Breast epithelium (tissue), 4 donors: Measurements from ENCODE around the gene RIPK3. TPM values are rescaled to one million over a fixed set of nuclear protein-coding genes. Genes with fewer than 3 reads are reported as not detected.

ENCODE experiments used
- DNase-seq, 2 donors: peaks; one replicate each; pipeline ENCODE4 v3.0.0-alpha.2; 2019; ENCODE audit warnings: low spot score in 2 of 2
- H3K27ac ChIP-seq, 2 donors: fragments of 200-600 bp; sonication (generic) in 1 of 2; one replicate each; pipeline ENCODE4 v1.5.1; 2016 to 2019; ENCODE audit warnings: mild to moderate bottlenecking in 1 of 2
- H3K27me3 ChIP-seq, 2 donors: fragments of 200-600 bp; sonication (generic) in 1 of 2; one replicate each; pipeline versions ENCODE4 v1.5.1 to v1.6.0; 2017 to 2019; ENCODE audit warnings: control low read depth in 1 of 2, mild to moderate bottlenecking in 1 of 2
- H3K36me3 ChIP-seq: fragments of 200-600 bp; one replicate; pipeline ENCODE4 v1.5.1; 2019
- H3K4me1 ChIP-seq, 2 donors: fragments of 200-600 bp; sonication (generic); one replicate each; pipeline ENCODE4 v1.5.1; 2016 to 2019; ENCODE audit warnings: control low read depth in 1 of 2
- H3K4me3 ChIP-seq, 3 donors: fragments of 200-600 bp; sonication (generic); 1 replicate in 2 of 3; 2 replicates in 1 of 3; pipeline ENCODE4 v1.5.1; 2016 to 2019; ENCODE audit warnings: mild to moderate bottlenecking in 3 of 3, moderate library complexity in 2 of 3
- H3K9me3 ChIP-seq, 2 donors: fragments of 200-600 bp; sonication (generic) in 1 of 2; one replicate each; pipeline ENCODE4 v1.5.1; 2016 to 2019; ENCODE audit warnings: control low read depth in 1 of 2
- CTCF ChIP-seq, 3 donors: fragments of 450-650 bp; IDR thresholded peaks; one replicate each; pipeline ENCODE4 v1.5.1; 2016 to 2017; ENCODE audit warnings: antibody characterized with exemption in 3 of 3, mild to moderate bottlenecking in 3 of 3, moderate library complexity in 3 of 3
- POLR2A ChIP-seq: fragments of 450-650 bp; IDR thresholded peaks from one replicate; pipeline ENCODE4 v1.6.1; 2016; ENCODE audit warnings: antibody characterized with exemption, mild to moderate bottlenecking, moderate library complexity
- POLR2AphosphoS5 ChIP-seq, 3 donors: sonication (generic); formaldehyde crosslinking; IDR thresholded peaks; one replicate each; pipeline ENCODE4 v1.6.1; 2017; ENCODE audit warnings: antibody characterized with exemption in 3 of 3
- intact Hi-C: fragments of 100-400 bp; cut with DNase I; formaldehyde crosslinking; loops from one replicate; pipeline ENCODE4 v1.15.1; 2023; ENCODE audit warnings: low total_unique reads
- total RNA-seq, 3 donors: library from RNA; depleted of rRNA; stranded (reverse); fragments of >200 nt; gene quantifications; one replicate each; pipeline ENCODE4 v1.1.0, GENCODE V29; 2016

RIPK3 gene
- total RNA-seq, 3 donors from 2014 or later, result 10.7 to 13.4 (median 12.0) TPM

DNA sequence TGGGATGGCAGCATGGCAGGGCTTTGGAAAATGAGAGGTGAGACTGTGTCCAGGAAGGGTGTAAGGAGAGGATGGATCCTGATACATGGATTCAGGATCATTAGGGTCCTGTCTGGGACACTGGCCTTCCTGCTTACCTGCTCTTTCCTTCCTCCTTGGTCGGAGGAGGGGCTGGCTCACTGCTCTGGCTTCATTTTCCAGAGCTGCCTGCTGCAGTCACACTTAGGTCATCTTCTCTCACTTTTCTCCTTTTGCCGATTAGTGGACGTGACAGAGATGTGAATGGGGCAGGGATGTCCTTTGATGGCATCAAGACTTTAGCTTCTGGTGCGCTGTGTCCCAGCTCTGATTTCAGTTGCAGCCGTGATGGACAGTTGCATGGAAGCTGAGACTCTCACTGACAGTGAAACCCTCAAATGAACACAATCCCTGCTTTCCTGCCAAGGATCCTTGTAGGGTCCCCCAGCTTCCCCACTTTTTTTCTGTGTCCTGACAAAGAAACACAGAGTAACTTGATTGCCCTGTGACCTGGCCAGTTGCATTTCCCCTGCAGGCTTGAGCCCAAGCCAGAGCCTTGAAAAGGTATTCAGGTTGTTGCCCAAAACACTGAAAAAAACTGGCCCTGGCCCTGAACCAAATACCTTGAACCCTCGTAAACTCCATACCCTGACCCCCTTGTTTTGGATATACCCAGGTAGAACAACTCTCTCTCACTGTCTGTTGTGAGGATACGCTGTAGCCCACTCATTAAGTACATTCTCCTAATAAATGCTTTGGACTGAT, 31.3 kb downstream of the RIPK3 start:
- intact Hi-C loops, result loop anchor here (10.0 kb wide), 1 partner anchor 64 kb away; the partner anchor contains the start of gene TINF2
- H3K36me3 ChIP-seq, result peaks cover 13% of the 10 kb centered on the region
- H3K4me3 ChIP-seq, result no peak overlapping the region
- H3K4me1 ChIP-seq, result peaks cover 12 to 19% of the 10 kb centered on the region in 2 donors
- no peak for DNase-seq
- no peaks in the 10 kb centered on the region for H3K27me3 ChIP-seq
- H3K9me3 ChIP-seq, result no peaks in the 10 kb centered on the region
- TF ChIP-seq POLR2A, result no peak
- peak in 1 of 3 donors; percentile 1 for TF ChIP-seq CTCF (IDR thresholded peaks at IDR 0.05)
- H3K27ac ChIP-seq, result peak overlapping the region; percentile 19 to 90

DNA sequence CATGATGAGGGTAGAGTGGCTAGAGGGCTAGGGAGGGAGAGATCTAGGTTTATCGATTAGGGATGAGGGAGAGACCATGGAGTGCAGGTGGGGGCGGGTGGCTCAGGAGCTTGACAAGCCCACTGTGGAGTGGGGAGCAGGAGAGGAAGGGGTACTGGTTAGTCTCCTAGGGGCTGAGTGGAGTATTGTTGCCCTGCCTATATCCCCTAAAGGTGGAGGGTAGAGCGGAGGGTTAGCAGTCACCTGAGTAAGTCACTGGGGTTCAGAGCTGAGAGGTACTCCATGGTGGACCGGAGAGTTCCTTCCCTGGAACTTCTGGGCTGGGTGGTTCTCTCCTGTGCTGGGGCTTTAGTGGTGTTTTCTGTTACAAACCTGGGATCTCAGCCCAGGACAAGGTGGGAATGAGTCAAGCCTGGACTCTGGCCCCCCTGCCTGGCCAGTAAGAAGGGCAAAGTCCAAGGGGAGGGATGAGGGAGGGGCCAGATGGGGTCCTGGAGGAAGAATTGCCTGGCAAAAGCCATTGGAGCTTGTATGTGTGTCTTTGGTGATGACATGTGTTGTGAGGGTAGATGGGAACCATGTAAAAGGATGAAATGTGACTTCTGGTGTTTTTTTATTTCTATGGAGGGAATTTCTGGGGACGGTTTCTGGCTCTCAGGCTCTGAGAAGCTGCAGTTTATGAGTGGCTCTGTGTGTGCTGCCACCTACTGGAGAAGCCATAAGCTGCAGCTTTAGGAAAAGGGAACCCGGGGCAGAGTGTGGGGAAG, 32.0 kb downstream of the RIPK3 start, which contains the start of gene CIDEB:
CIDEB (minus strand) TSS at position 403 of the 767 bp plus-strand sequence; CDS start at position 284, 119 bp downstream.
- Histone ChIP-seq H3K27me3 (no peaks in the 10 kb centered on the region), H3K4me3 (no peak within 1 kb of the TSS), H3K9me3 (no peaks in the 10 kb centered on the region), H3K27ac (peak within 1 kb of the TSS; percentile 34 to 90), H3K4me1 (peaks cover 12 to 19% of the 10 kb centered on the region in 2 donors), H3K36me3 (peaks cover 15% of the 10 kb centered on the region)
- intact Hi-C loops, result loop anchor here (10.0 kb wide), 1 partner anchor 63 kb away; the partner anchor contains the start of gene TINF2
- TF ChIP-seq POLR2AphosphoS5 (IDR thresholded peaks at IDR 0.05) (no peak), CTCF (IDR thresholded peaks at IDR 0.05) (peak; percentile 65 to 81 (median 72))
- no peak for DNase-seq

- H3K27ac ChIP-seq, result no peak overlapping the region
- DNase-seq, result no peak
- H3K36me3 ChIP-seq, result peaks cover 15% of the 10 kb centered on the region
- intact Hi-C loops, result loop anchor here (10.0 kb wide), 1 partner anchor 62 kb away; the partner anchor contains the start of gene TINF2
- H3K9me3 ChIP-seq, result no peaks in the 10 kb centered on the region
- TF ChIP-seq POLR2AphosphoS5 (IDR thresholded peaks at IDR 0.05) (no peak), POLR2A (no peak), CTCF (IDR thresholded peaks at IDR 0.05) (no peak)
- peaks cover 12 to 19% of the 10 kb centered on the region in 2 donors for H3K4me1 ChIP-seq
- no peaks in the 10 kb centered on the region for H3K27me3 ChIP-seq
- H3K4me3 ChIP-seq, result no peak overlapping the region
Observed at GRCh38 chr14:24307156-24307574, 32.6 kb downstream of the RIPK3 start.

GRCh38 chr14:24304019-24304387, 35.8 kb downstream of the RIPK3 start:
- peaks cover 4 to 11% of the 10 kb centered on the region in 2 donors for H3K4me1 ChIP-seq
- intact Hi-C loops, result loop anchor here (10.0 kb wide), 1 partner anchor 59 kb away; the partner anchor contains the start of gene TINF2
- H3K27me3 ChIP-seq, result no peaks in the 10 kb centered on the region
- DNase-seq, result no peak
- H3K27ac ChIP-seq, result no peak overlapping the region
- no peak for TF ChIP-seq CTCF (IDR thresholded peaks at IDR 0.05)
- no peak for TF ChIP-seq POLR2AphosphoS5 (IDR thresholded peaks at IDR 0.05)
- no peak for TF ChIP-seq POLR2A
- H3K9me3 ChIP-seq, result no peaks in the 10 kb centered on the region
- no peak overlapping the region for H3K4me3 ChIP-seq
- peaks cover 15% of the 10 kb centered on the region for H3K36me3 ChIP-seq
